ENCODE measurements around the gene C6orf47. TPM values are rescaled to one million over a fixed set of nuclear protein-coding genes. Genes with fewer than 3 reads are reported as not detected.

The C6orf47 gene
- polyA plus RNA-seq, 12 donors = 10.9 to 15.8 (median 12.5) TPM; not detected in 1

- no peak for DNase-seq
Observed at GRCh38 chr6:31690231-31691077, 29.9 kb upstream of the C6orf47 start.

GRCh38 chr6:31689249-31690110 is 28.9 kb upstream of the C6orf47 start:
- DNase-seq = no peak

- no peak for DNase-seq
Observed at GRCh38 chr6:31687860-31688693, 27.5 kb upstream of the C6orf47 start.

DNA sequence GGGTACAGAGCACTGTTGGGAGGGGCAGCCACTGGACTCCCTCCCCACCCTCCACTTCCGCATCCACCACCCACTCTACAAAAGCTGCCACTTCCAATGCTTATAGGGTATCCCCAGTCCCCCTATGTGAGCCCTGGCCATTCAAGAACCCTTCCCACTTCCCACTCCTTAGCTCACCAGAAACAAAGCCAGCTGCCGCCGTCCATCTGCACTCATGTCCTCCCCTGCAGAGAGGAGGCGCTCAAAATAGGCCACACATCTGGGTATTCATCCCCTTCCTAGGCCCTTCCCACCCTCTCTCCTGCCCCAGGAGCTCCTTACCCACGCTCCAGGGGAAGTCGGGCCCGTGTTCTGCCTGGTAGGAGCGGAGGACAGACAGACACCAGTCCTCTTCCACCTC is 26.7 kb upstream of the C6orf47 start:
- no peak for DNase-seq

DNA sequence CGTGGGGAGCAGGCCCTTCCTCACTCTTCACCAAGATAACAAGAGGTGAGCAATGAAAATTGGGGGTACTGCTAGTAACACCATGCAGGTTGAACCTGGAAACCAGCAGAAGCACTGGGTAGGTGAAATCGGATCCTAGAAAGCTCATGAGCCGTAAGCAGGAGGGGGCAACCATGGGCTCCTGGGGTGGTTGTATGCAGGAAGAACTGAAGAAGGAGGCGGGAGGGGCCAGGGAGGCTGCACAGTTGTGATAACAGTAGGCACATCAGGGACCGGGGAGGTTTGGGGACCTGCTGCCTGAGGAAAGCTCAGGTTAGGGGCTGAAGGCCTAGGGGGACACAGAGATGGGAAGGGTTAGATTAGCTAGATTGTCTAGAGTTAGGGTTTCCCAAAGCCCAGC is 25.9 kb upstream of the C6orf47 start:
- DNase-seq = no peak

- DNase-seq = no peak
Observed at GRCh38 chr6:31683591-31683990, 23.0 kb upstream of the C6orf47 start.

GRCh38 chr6:31681135-31681671 is 20.6 kb upstream of the C6orf47 start:
- no peak for DNase-seq

DNA sequence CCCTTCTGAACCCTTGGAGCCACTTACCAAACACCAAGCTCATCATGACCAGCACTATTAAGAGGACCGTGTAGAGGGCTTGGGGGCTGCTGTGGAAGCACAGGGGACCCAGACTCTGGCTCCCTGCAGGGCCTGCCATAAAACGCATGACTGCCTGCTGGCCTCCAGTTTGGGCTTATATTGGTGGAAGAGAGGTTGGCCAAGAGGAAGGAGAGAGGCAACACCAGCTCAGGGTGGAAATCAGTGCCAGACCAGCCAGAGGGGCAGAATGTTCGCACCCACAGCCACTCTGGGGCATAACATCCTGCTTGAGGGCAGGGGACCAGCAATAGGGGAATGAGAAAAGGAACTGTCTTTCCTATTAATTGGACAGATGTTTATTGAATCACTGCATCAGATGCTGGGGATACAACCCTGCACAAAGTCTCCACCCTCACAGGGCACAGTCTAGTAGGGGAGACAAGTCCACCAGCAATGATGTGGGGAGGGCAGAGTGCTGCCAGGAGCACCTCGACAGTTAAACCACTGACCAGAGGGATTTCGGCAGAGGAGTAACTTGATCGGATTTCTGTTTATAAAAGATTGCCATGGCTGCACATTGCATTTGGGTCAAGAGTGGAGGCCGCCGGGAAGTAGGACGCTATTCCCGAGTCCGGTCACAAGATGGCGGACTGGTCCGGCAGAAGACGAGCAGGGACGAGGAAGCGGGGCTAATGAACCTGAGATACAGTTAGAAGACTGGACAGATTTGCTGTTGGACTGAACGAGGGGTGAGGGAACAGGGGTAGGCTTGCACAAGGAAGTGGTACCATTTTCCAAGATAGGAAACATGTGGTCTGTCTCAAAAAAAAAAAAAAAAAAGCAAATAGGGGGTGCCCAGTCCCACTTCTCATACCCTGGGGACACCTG is 19.9 kb upstream of the C6orf47 start, which contains the start of gene LY6G5C:
Gene LY6G5C, minus strand, starts transcription at position 842 of the 909 bp plus-strand sequence. Its CDS starts 694 bp downstream, at position 148.
- DNase-seq = peak; percentile 91

GRCh38 chr6:31677955-31678354 is 17.4 kb upstream of the C6orf47 start:
- no peak for DNase-seq

DNA sequence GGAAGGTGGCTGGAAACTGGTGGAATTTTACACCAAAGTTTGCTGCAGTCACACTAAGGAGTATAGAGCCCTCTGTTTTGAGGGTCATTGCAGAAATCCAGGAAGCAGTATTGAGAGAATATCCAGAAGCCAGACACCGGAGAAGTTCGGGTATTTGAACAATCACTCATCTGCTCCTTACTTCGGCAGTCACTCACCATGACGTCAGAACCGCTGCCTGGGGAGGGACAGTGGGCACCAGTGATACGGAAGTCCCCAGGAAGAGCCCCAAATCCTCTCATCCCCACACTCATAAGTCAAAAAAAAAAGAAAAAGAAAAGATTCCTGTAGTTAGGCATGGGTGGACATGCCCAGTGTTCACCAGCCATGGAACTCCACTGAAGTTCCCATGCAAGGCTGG is 16.3 kb upstream of the C6orf47 start:
- DNase-seq = no peak

- DNase-seq = no peak
Observed at GRCh38 chr6:31676322-31676903, 15.8 kb upstream of the C6orf47 start.

- no peak for DNase-seq
Observed at GRCh38 chr6:31669676-31670075, 9.1 kb upstream of the C6orf47 start, which contains the start of gene LY6G5B. LY6G5B (plus strand) TSS chr6:31669976; CDS start chr6:31670951, 975 bp downstream.

DNA sequence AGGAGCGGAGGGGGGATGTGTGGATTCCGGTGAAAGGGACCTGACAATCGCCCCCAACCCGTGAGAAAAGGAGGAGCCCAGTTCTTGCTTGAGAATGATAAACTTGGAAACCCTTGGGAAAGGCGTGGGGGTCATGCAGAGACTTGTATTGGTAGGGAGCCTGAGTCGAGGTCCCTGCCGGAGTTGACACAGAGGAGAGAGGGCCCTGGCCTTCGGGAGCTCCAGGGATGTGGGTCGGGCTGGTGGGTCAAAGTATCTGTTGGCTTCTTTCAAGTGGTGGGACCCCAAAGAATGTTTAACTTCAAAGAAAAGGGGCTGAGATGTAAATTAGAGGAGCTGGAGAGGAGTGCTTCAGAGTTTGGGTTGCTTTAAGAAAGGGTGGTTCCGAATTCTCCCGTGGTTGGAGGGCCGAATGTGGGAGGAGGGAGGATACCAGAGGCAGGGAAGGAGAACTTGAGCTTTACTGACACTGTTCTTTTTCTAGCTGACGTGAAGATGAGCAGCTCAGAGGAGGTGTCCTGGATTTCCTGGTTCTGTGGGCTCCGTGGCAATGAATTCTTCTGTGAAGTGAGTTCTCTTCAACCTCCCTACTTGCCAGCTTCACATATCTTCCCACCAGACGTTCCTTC is 5.9 kb upstream of the C6orf47 start:
- no peak for DNase-seq

- DNase-seq = peak; percentile 99
Observed at GRCh38 chr6:31665501-31666336, 5.1 kb upstream of the C6orf47 start, which contains the start of gene CSNK2B. CSNK2B (plus strand) TSS chr6:31666080; CDS start chr6:31666832, 752 bp downstream.

GRCh38 chr6:31664790-31665500 is 4.4 kb upstream of the C6orf47 start, which contains the start of gene GPANK1:
GPANK1 (minus strand) TSS chr6:31664997; CDS start chr6:31664478, 519 bp downstream.
- DNase-seq = peak; percentile 98

- DNase-seq = no peak
Observed at GRCh38 chr6:31663961-31664789, 3.6 kb upstream of the C6orf47 start.

Data from muscle of arm (tissue), 12 donors.